HG03175 (cell line): ENCODE results near the gene KCNQ4.

ENCODE experiments used
- ATAC-seq: cut with Tn5 transposase; IDR thresholded peaks from one replicate; pipeline ENCODE4 v1.9.1; 2021; ENCODE audit warnings: mild to moderate bottlenecking, moderate library complexity; ENCODE audit not compliant: unreplicated experiment

Gene KCNQ4

GRCh38 chr1:40887652-40888051 lies 104.1 kb downstream of the KCNQ4 start:
- no peak for ATAC-seq
